ENCODE results near the gene SCYL3. TPM values are rescaled to one million over a fixed set of nuclear protein-coding genes. Genes with fewer than 3 reads are reported as not detected.

SCYL3 gene
- total RNA-seq, 1 donor: 10.1 TPM

GRCh38 chr1:169829671-169830070 is 64.0 kb downstream of the SCYL3 start:
- H3K4me1 ChIP-seq (ENCODE audit: insufficient read depth, low read length): no peaks in the 10 kb centered on the region
- no peaks in the 10 kb centered on the region for H3K27me3 ChIP-seq (ENCODE audit: insufficient read depth, low read length)
- no peaks in the 10 kb centered on the region for H3K9me3 ChIP-seq (ENCODE audit: low read depth, low read length)
- H3K79me2 ChIP-seq (ENCODE audit: insufficient read depth, low read length): no peaks in the 10 kb centered on the region
- DNase-seq (ENCODE audit: insufficient read length, low spot score, missing footprints): no peak
- H2AFZ ChIP-seq (ENCODE audit: low read length): no peak overlapping the region
- no peak overlapping the region for H3K4me3 ChIP-seq (ENCODE audit: insufficient read depth, low read length)
- no peak for TF ChIP-seq CTCF (IDR thresholded peaks at IDR 0.05; ENCODE audit: extremely low read depth, low read depth, low read length)
- H3K36me3 ChIP-seq (ENCODE audit: insufficient read depth, low read length): peaks cover 7% of the 10 kb centered on the region
- H3K27ac ChIP-seq (ENCODE audit: low read depth, low read length): no peak overlapping the region
- no peak overlapping the region for H3K4me2 ChIP-seq (ENCODE audit: insufficient read depth, low read length)
- H4K20me1 ChIP-seq (ENCODE audit: insufficient read depth, low read length): no peaks in the 10 kb centered on the region

DNA sequence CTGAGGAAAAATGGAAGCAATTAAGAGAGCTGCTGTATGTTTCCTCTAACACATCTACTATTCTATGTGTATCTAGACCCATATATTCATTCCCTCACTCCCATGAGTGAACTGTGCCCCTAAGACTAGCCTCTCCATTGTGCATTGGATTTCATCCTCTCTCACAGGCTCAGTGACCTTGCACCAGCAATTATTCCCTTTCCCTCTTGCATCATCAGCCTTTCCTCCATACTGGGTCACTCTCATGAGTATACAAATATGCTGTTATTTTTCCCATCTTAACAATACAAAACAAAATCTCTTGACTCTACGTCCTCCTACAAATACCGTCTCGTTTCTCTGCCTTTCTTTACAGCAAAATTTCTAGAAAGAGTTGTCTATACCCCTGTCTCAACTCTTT is 69.5 kb downstream of the SCYL3 start:
- Histone ChIP-seq H3K4me1 (ENCODE audit: insufficient read depth, low read length) (no peaks in the 10 kb centered on the region), H3K27ac (ENCODE audit: low read depth, low read length) (no peak overlapping the region), H3K4me3 (ENCODE audit: insufficient read depth, low read length) (no peak overlapping the region), H2AFZ (ENCODE audit: low read length) (no peak overlapping the region), H3K79me2 (ENCODE audit: insufficient read depth, low read length) (no peaks in the 10 kb centered on the region), H3K4me2 (ENCODE audit: insufficient read depth, low read length) (no peak overlapping the region), H3K9me3 (ENCODE audit: low read depth, low read length) (no peaks in the 10 kb centered on the region), H3K36me3 (ENCODE audit: insufficient read depth, low read length) (peaks cover 12% of the 10 kb centered on the region), H4K20me1 (ENCODE audit: insufficient read depth, low read length) (no peaks in the 10 kb centered on the region), H3K27me3 (ENCODE audit: insufficient read depth, low read length) (no peaks in the 10 kb centered on the region)
- DNase-seq (ENCODE audit: insufficient read length, low spot score, missing footprints): no peak
- TF ChIP-seq CTCF (IDR thresholded peaks at IDR 0.05; ENCODE audit: extremely low read depth, low read depth, low read length): no peak

- DNase-seq (ENCODE audit: insufficient read length, low spot score, missing footprints): no peak
- H3K9me3 ChIP-seq (ENCODE audit: low read depth, low read length): no peaks in the 10 kb centered on the region
- no peak overlapping the region for H3K4me2 ChIP-seq (ENCODE audit: insufficient read depth, low read length)
- H4K20me1 ChIP-seq (ENCODE audit: insufficient read depth, low read length): no peaks in the 10 kb centered on the region
- no peak overlapping the region for H3K27ac ChIP-seq (ENCODE audit: low read depth, low read length)
- no peaks in the 10 kb centered on the region for H3K4me1 ChIP-seq (ENCODE audit: insufficient read depth, low read length)
- no peak for TF ChIP-seq CTCF (IDR thresholded peaks at IDR 0.05; ENCODE audit: extremely low read depth, low read depth, low read length)
- no peaks in the 10 kb centered on the region for H3K79me2 ChIP-seq (ENCODE audit: insufficient read depth, low read length)
- no peak overlapping the region for H2AFZ ChIP-seq (ENCODE audit: low read length)
- H3K4me3 ChIP-seq (ENCODE audit: insufficient read depth, low read length): no peak overlapping the region
- H3K36me3 ChIP-seq (ENCODE audit: insufficient read depth, low read length): peaks cover 8% of the 10 kb centered on the region
- H3K27me3 ChIP-seq (ENCODE audit: insufficient read depth, low read length): no peaks in the 10 kb centered on the region
Measured at GRCh38 chr1:169821500-169821899, 72.2 kb downstream of the SCYL3 start.

- no peak overlapping the region for H3K4me2 ChIP-seq (ENCODE audit: insufficient read depth, low read length)
- no peaks in the 10 kb centered on the region for H3K9me3 ChIP-seq (ENCODE audit: low read depth, low read length)
- no peaks in the 10 kb centered on the region for H3K4me1 ChIP-seq (ENCODE audit: insufficient read depth, low read length)
- no peak for DNase-seq (ENCODE audit: insufficient read length, low spot score, missing footprints)
- H3K4me3 ChIP-seq (ENCODE audit: insufficient read depth, low read length): no peak overlapping the region
- TF ChIP-seq CTCF (IDR thresholded peaks at IDR 0.05; ENCODE audit: extremely low read depth, low read depth, low read length): no peak
- no peaks in the 10 kb centered on the region for H3K27me3 ChIP-seq (ENCODE audit: insufficient read depth, low read length)
- no peaks in the 10 kb centered on the region for H3K79me2 ChIP-seq (ENCODE audit: insufficient read depth, low read length)
- H3K27ac ChIP-seq (ENCODE audit: low read depth, low read length): no peak overlapping the region
- H4K20me1 ChIP-seq (ENCODE audit: insufficient read depth, low read length): no peaks in the 10 kb centered on the region
- no peak overlapping the region for H2AFZ ChIP-seq (ENCODE audit: low read length)
- peaks cover 6% of the 10 kb centered on the region for H3K36me3 ChIP-seq (ENCODE audit: insufficient read depth, low read length)
Measured at GRCh38 chr1:169816617-169817016, 77.1 kb downstream of the SCYL3 start.

All from osteoblast (primary cell).